WTC11 (cell line): ENCODE results near the gene GJD2. TPM values are rescaled to one million over a fixed set of nuclear protein-coding genes. Genes with fewer than 3 reads are reported as not detected.

Source experiments
- ATAC-seq: fragments of 200-7000 bp; cut with Tn5 transposase; 2 replicates; pipeline ENCODE4 v1.10.0; 2021; ENCODE audit warnings: mild to moderate bottlenecking, moderate library complexity
- CTCF ChIA-PET: fragments of 300-600 bp; sonication (Branson Sonifier 250); formaldehyde crosslinking; loops from one replicate; lab custom pipeline; 2021; ENCODE audit warnings: antibody characterized with exemption; lab: Charles Lee
- POLR2A ChIA-PET: fragments of 350-600 bp; sonication (Branson Sonifier 250); formaldehyde crosslinking; loops from one replicate; lab custom pipeline; 2021; ENCODE audit warnings: antibody characterized with exemption; lab: Charles Lee
- DNase-seq: peaks from one replicate; pipeline ENCODE4 v3.0.0; 2021; ENCODE audit warnings: low spot score
- H3K27ac Mint-ChIP-seq: 2 replicates; pipeline ENCODE4 v1.8.0; 2021; ENCODE audit warnings: mixed read lengths
- H3K27me3 Mint-ChIP-seq: 2 replicates; pipeline ENCODE4 v1.8.0; 2021; ENCODE audit warnings: low read depth, mild to moderate bottlenecking, moderate library complexity, mixed read lengths
- H3K36me3 Mint-ChIP-seq: 2 replicates; pipeline ENCODE4 v1.8.0; 2021; ENCODE audit warnings: mixed read lengths
- H3K4me1 Mint-ChIP-seq: 2 replicates; pipeline ENCODE4 v1.8.0; 2022; ENCODE audit warnings: mixed read lengths
- H3K4me3 Mint-ChIP-seq: 2 replicates; pipeline ENCODE4 v1.8.0; 2021; ENCODE audit warnings: mild to moderate bottlenecking, moderate library complexity, mixed read lengths
- H3K9me3 Mint-ChIP-seq: 2 replicates; pipeline ENCODE4 v1.8.0; 2021; ENCODE audit warnings: mixed read lengths
- AFF4 ChIP-seq: sonication (generic); formaldehyde crosslinking; IDR thresholded peaks from 2 replicates; pipeline ENCODE4 v1.8.1; 2023; ENCODE audit warnings: mild to moderate bottlenecking, missing genetic modification reagents, borderline replicate concordance
- E2F5 ChIP-seq: sonication (generic); formaldehyde crosslinking; IDR thresholded peaks from 2 replicates; pipeline ENCODE4 v1.8.1; 2022; ENCODE audit warnings: mild to moderate bottlenecking, moderate library complexity, missing genetic modification reagents
- GABPB1 ChIP-seq: sonication (generic); formaldehyde crosslinking; IDR thresholded peaks from 2 replicates; pipeline ENCODE4 v1.8.1; 2023; ENCODE audit warnings: mild to moderate bottlenecking, missing genetic modification reagents
- HMGA2 ChIP-seq: fragments of 250-450 bp; sonication (Bioruptor Pico); IDR thresholded peaks from 2 replicates; pipeline ENCODE4 v1.4.0; 2021; ENCODE audit warnings: mild to moderate bottlenecking, moderate library complexity
- NR2C2 ChIP-seq: sonication (generic); formaldehyde crosslinking; IDR thresholded peaks from 2 replicates; pipeline ENCODE4 v1.8.0; 2022; ENCODE audit warnings: mild to moderate bottlenecking, missing genetic modification reagents
- SOX15 ChIP-seq: fragments of 250-450 bp; sonication (Bioruptor Pico); IDR thresholded peaks from 2 replicates; pipeline ENCODE4 v1.9.0; 2021; ENCODE audit warnings: mild to moderate bottlenecking
- STAT6 ChIP-seq: sonication (generic); formaldehyde crosslinking; conservative IDR thresholded peaks from 2 replicates; pipeline ENCODE4 v1.8.1; 2023; ENCODE audit warnings: mild to moderate bottlenecking, low read depth, missing genetic modification reagents, moderate library complexity
- ZNF396 ChIP-seq: fragments of 250-450 bp; sonication (Bioruptor Pico); IDR thresholded peaks from 2 replicates; pipeline ENCODE4 v1.8.0; 2021; ENCODE audit warnings: mild to moderate bottlenecking, moderate library complexity, borderline replicate concordance
- ZNF512 ChIP-seq: sonication (generic); formaldehyde crosslinking; IDR thresholded peaks from 2 replicates; pipeline ENCODE4 v1.8.1; 2022; ENCODE audit warnings: missing genetic modification reagents, borderline replicate concordance
- total RNA-seq: library from RNA; stranded (reverse); gene quantifications from 3 replicates; pipeline ENCODE4 v1.2.3, GENCODE V29; 2021
- TF ChIP-seq, protein P1 (sequence below): sonication (generic); formaldehyde crosslinking; IDR thresholded peaks from 2 replicates; pipeline ENCODE4 v1.8.1; 2022; ENCODE audit warnings: low read depth, missing genetic modification reagents, borderline replicate concordance
- TF ChIP-seq, protein P2 (sequence below): fragments of 250-450 bp; sonication (Bioruptor Pico); IDR thresholded peaks from 2 replicates; pipeline ENCODE4 v1.9.0; 2021; ENCODE audit warnings: mild to moderate bottlenecking

The GJD2 gene
- total RNA-seq, 1 experiment from 2014 or later: 0.22 TPM

- Mint-ChIP-seq H3K36me3 (no peaks in the 10 kb centered on the region), H3K27me3 (no peaks in the 10 kb centered on the region), H3K4me3 (no peak overlapping the region), H3K9me3 (0 out of 2 replicates have a peak, but pooled peaks cover 3% of the 10 kb centered on the region), H3K27ac (no peak overlapping the region), H3K4me1 (peaks cover 14% of the 10 kb centered on the region)
- CTCF ChIA-PET: interaction anchor here (1.1 kb wide), 1 partner anchor 91 kb away, joined by 3 read pairs; no protein-coding TSS in a partner anchor
- TF ChIP-seq STAT6 (CRISPR knock-in tag) (no peak), ZNF512 (CRISPR knock-in tag) (no peak), SOX15 (CRISPR knock-in tag) (no peak), GABPB1 (CRISPR knock-in tag) (no peak), E2F5 (no peak), NR2C2 (CRISPR knock-in tag) (no peak), AFF4 (CRISPR knock-in tag) (no peak), HMGA2 (no peak), ZNF396 (no peak)
- TF ChIP-seq, protein P1, sequence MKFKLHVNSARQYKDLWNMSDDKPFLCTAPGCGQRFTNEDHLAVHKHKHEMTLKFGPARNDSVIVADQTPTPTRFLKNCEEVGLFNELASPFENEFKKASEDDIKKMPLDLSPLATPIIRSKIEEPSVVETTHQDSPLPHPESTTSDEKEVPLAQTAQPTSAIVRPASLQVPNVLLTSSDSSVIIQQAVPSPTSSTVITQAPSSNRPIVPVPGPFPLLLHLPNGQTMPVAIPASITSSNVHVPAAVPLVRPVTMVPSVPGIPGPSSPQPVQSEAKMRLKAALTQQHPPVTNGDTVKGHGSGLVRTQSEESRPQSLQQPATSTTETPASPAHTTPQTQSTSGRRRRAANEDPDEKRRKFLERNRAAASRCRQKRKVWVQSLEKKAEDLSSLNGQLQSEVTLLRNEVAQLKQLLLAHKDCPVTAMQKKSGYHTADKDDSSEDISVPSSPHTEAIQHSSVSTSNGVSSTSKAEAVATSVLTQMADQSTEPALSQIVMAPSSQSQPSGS (CRISPR knock-in tag): no peak
- TF ChIP-seq, protein P2, sequence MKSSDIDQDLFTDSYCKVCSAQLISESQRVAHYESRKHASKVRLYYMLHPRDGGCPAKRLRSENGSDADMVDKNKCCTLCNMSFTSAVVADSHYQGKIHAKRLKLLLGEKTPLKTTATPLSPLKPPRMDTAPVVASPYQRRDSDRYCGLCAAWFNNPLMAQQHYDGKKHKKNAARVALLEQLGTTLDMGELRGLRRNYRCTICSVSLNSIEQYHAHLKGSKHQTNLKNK (CRISPR knock-in tag): no peak
- POLR2A ChIA-PET: no interaction called here
- ATAC-seq (no peak), DNase-seq (no peak)
These were observed 53.3 kb downstream of the GJD2 start for GRCh38 chr15:34701536-34701935.

Other genes starting within 250 kb of the GJD2 start
- 29.0 to 40.1 TPM (median 38.3 TPM) in 3 replicates for gene GOLGA8B, start 171.3 kb downstream of the GJD2 start, total RNA-seq
- 11.4 to 12.6 TPM (median 12.5 TPM) in 3 replicates for gene ACTC1, start 40.6 kb upstream of the GJD2 start, total RNA-seq
- gene AQR, start 214.7 kb upstream of the GJD2 start, total RNA-seq: 55.6 to 62.1 TPM (median 57.9 TPM) in 3 replicates
- 142 to 158 TPM (median 154 TPM) in 3 replicates for gene ZNF770, start 233.3 kb upstream of the GJD2 start, total RNA-seq